ENCODE measurements around the gene CYB561.
"Not testable (repeated sequence)": the region's sequence is repeated elsewhere in the genome, so short reads cannot be mapped to it uniquely, and the experiment has no call there.

The CYB561 gene

GRCh38 chr17:63455417-63455816 is 9.3 kb upstream of the CYB561 start:
- Histone ChIP-seq H3K9me2 (replicated peaks; ENCODE audit: low read depth, low read length) (no peaks in the 10 kb centered on the region), H3K4me1 (ENCODE audit: insufficient read depth, low read length, poor library complexity, severe bottlenecking) (peaks cover 28% of the 10 kb centered on the region), H2AFZ (ENCODE audit: low read length) (no peak overlapping the region), H3K9ac (ENCODE audit: low read depth, low read length, poor library complexity, severe bottlenecking) (no peak overlapping the region), H3K4me2 (ENCODE audit: low read depth, low read length, poor library complexity, severe bottlenecking) (no peak overlapping the region), H3K9me3 (ENCODE audit: insufficient read depth, low read depth, low read length) (no peaks in the 10 kb centered on the region), H3K79me2 (ENCODE audit: insufficient read depth, low read length) (no peaks in the 10 kb centered on the region), H3F3A (ENCODE audit: low read depth) (no peaks in the 10 kb centered on the region), H3K27me3 (ENCODE audit: insufficient read depth, low read length, poor library complexity, severe bottlenecking) (no peaks in the 10 kb centered on the region), H3K4me3 (ENCODE audit: low read length, poor library complexity, severe bottlenecking) (no peak overlapping the region), H4K20me1 (ENCODE audit: insufficient read depth, low read length, poor library complexity, severe bottlenecking) (no peaks in the 10 kb centered on the region), H3K36me3 (ENCODE audit: insufficient read depth, low read length) (no peaks in the 10 kb centered on the region)
- TF ChIP-seq EZH2phosphoT487 (IDR thresholded peaks at IDR 0.05; ENCODE audit: borderline replicate concordance) (no peak), CTCF (conservative IDR thresholded peaks at IDR 0.05; ENCODE audit: low read length) (no peak)

GRCh38 chr17:63454915-63455314 is 8.8 kb upstream of the CYB561 start:
- Histone ChIP-seq H3K36me3 (ENCODE audit: insufficient read depth, low read length) (no peaks in the 10 kb centered on the region), H3K9me2 (replicated peaks; ENCODE audit: low read depth, low read length) (no peaks in the 10 kb centered on the region), H3K9me3 (ENCODE audit: insufficient read depth, low read depth, low read length) (no peaks in the 10 kb centered on the region), H3F3A (ENCODE audit: low read depth) (no peaks in the 10 kb centered on the region), H3K9ac (ENCODE audit: low read depth, low read length, poor library complexity, severe bottlenecking) (no peak overlapping the region), H3K4me3 (ENCODE audit: low read length, poor library complexity, severe bottlenecking) (no peak overlapping the region), H3K4me2 (ENCODE audit: low read depth, low read length, poor library complexity, severe bottlenecking) (no peak overlapping the region), H4K20me1 (ENCODE audit: insufficient read depth, low read length, poor library complexity, severe bottlenecking) (no peaks in the 10 kb centered on the region), H3K79me2 (ENCODE audit: insufficient read depth, low read length) (no peaks in the 10 kb centered on the region), H3K27me3 (ENCODE audit: insufficient read depth, low read length, poor library complexity, severe bottlenecking) (no peaks in the 10 kb centered on the region), H3K4me1 (ENCODE audit: insufficient read depth, low read length, poor library complexity, severe bottlenecking) (peaks cover 33% of the 10 kb centered on the region), H2AFZ (ENCODE audit: low read length) (no peak overlapping the region)
- TF ChIP-seq CTCF (conservative IDR thresholded peaks at IDR 0.05; ENCODE audit: low read length) (no peak), EZH2phosphoT487 (IDR thresholded peaks at IDR 0.05; ENCODE audit: borderline replicate concordance) (no peak)

GRCh38 chr17:63454357-63454756 is 8.3 kb upstream of the CYB561 start:
- H3K4me2 ChIP-seq (ENCODE audit: low read depth, low read length, poor library complexity, severe bottlenecking); H3K9me3 ChIP-seq (ENCODE audit: insufficient read depth, low read depth, low read length); H3K79me2 ChIP-seq (ENCODE audit: insufficient read depth, low read length); H2AFZ ChIP-seq (ENCODE audit: low read length); H4K20me1 ChIP-seq (ENCODE audit: insufficient read depth, low read length, poor library complexity, severe bottlenecking); H3K36me3 ChIP-seq (ENCODE audit: insufficient read depth, low read length); H3F3A ChIP-seq (ENCODE audit: low read depth); H3K9me2 ChIP-seq (replicated peaks; ENCODE audit: low read depth, low read length); H3K27me3 ChIP-seq (ENCODE audit: insufficient read depth, low read length, poor library complexity, severe bottlenecking); H3K4me3 ChIP-seq (ENCODE audit: low read length, poor library complexity, severe bottlenecking); H3K9ac ChIP-seq (ENCODE audit: low read depth, low read length, poor library complexity, severe bottlenecking): not testable (repeated sequence)
- H3K4me1 ChIP-seq (ENCODE audit: insufficient read depth, low read length, poor library complexity, severe bottlenecking), result peaks cover 39% of the 10 kb centered on the region

GRCh38 chr17:63452962-63453551 is 7.0 kb upstream of the CYB561 start:
- no peak overlapping the region for H2AFZ ChIP-seq (ENCODE audit: low read length)
- H3K4me3 ChIP-seq (ENCODE audit: low read length, poor library complexity, severe bottlenecking), result no peak overlapping the region
- H3F3A ChIP-seq (ENCODE audit: low read depth), result no peaks in the 10 kb centered on the region
- H3K9ac ChIP-seq (ENCODE audit: low read depth, low read length, poor library complexity, severe bottlenecking), result no peak overlapping the region
- peaks cover 40% of the 10 kb centered on the region for H3K4me1 ChIP-seq (ENCODE audit: insufficient read depth, low read length, poor library complexity, severe bottlenecking)
- no peaks in the 10 kb centered on the region for H3K27me3 ChIP-seq (ENCODE audit: insufficient read depth, low read length, poor library complexity, severe bottlenecking)
- H3K9me2 ChIP-seq (replicated peaks; ENCODE audit: low read depth, low read length), result no peaks in the 10 kb centered on the region
- H3K79me2 ChIP-seq (ENCODE audit: insufficient read depth, low read length), result no peaks in the 10 kb centered on the region
- H4K20me1 ChIP-seq (ENCODE audit: insufficient read depth, low read length, poor library complexity, severe bottlenecking), result no peaks in the 10 kb centered on the region
- no peaks in the 10 kb centered on the region for H3K9me3 ChIP-seq (ENCODE audit: insufficient read depth, low read depth, low read length)
- no peak for TF ChIP-seq CTCF (conservative IDR thresholded peaks at IDR 0.05; ENCODE audit: low read length)
- no peak for TF ChIP-seq EZH2phosphoT487 (IDR thresholded peaks at IDR 0.05; ENCODE audit: borderline replicate concordance)
- H3K4me2 ChIP-seq (ENCODE audit: low read depth, low read length, poor library complexity, severe bottlenecking), result no peak overlapping the region
- no peaks in the 10 kb centered on the region for H3K36me3 ChIP-seq (ENCODE audit: insufficient read depth, low read length)

All from Loucy (cell line).